ENCODE data around the gene PLEKHN1.

Gene PLEKHN1

DNA sequence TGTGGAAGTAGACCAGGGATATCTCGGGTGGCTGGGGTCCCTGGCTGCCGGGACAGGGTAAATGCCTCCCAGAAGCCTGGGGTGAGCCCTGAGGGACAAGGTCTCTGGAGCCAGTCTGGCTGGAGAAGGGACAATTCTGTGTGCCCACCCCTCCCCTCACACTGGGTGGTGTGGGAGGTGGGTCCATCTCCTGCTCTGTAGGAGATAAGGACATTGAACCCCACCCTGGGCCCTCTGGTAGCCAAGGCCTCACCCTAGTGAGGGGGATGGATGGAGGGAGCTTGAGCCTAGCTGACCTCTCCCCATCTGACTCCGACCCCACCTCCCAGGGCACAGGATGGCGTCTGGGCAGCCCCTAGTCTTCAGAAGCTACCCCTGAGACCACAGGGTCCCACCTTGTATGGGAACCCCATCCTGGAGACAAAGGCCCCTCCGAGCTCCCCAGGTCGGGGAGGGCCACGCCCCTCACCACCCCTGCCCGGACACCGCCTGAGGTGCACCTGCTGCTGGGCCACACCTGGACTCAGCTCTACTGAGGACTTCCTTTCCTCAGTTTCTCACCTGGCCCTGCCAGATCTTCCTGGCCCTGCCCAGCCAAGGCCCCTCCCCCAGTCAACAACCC, 58.0 kb downstream of the PLEKHN1 start:
- DNase-seq (ENCODE audit: low read depth, low spot score): no peak

GRCh38 chr1:1024771-1025699, 58.8 kb downstream of the PLEKHN1 start:
- DNase-seq (ENCODE audit: low read depth, low spot score): no peak
